ENCODE results near the gene GUCA2A.

GUCA2A gene

GRCh38 chr1:42128964-42129363 lies 35.6 kb downstream of the GUCA2A start:
- DNase-seq = no peak

GRCh38 chr1:42128499-42128898 lies 36.0 kb downstream of the GUCA2A start:
- no peak for DNase-seq

GRCh38 chr1:42127767-42128166 lies 36.8 kb downstream of the GUCA2A start:
- DNase-seq = no peak

GRCh38 chr1:42125552-42125951 lies 39.0 kb downstream of the GUCA2A start:
- DNase-seq = no peak

GRCh38 chr1:42122408-42122807 lies 42.1 kb downstream of the GUCA2A start:
- DNase-seq = no peak

GRCh38 chr1:42118125-42118524 lies 46.4 kb downstream of the GUCA2A start:
- no peak for DNase-seq

- DNase-seq = no peak
Measured at GRCh38 chr1:42117214-42117613, 47.3 kb downstream of the GUCA2A start.

GRCh38 chr1:42114229-42114628 lies 50.3 kb downstream of the GUCA2A start:
- DNase-seq = no peak

Data from central memory CD4-positive, alpha-beta T cell (primary cell).